GM12878 (cell line): ENCODE data around the gene CDCP1.

Experiments used
- BACH1 ChIP-seq: fragments of 450-650 bp; IDR thresholded peaks from 2 replicates; pipeline ENCODE4 v1.6.1; 2017; ENCODE audit warnings: mild to moderate bottlenecking, borderline replicate concordance
- CTCF ChIP-seq, 3 experiments: IDR thresholded peaks in 2 of 3; conservative IDR thresholded peaks in 1 of 3; 2 replicates each; pipeline ENCODE4 v1.5.1; 2011; ENCODE audit warnings: low read depth in 3 of 3, low read length in 3 of 3, mild to moderate bottlenecking in 3 of 3, control low read depth in 2 of 3, moderate library complexity in 2 of 3, inconsistent platforms in 1 of 3, mixed read lengths in 1 of 3; ENCODE audit not compliant: control insufficient read depth in 2 of 3, insufficient read depth in 1 of 3; ENCODE audit errors: extremely low read depth in 1 of 3
- E2F4 ChIP-seq: IDR thresholded peaks from 2 replicates; pipeline ENCODE4 v1.6.1; 2012; ENCODE audit warnings: low read depth, low read length, improper control_type of control experiment
- EZH2 ChIP-seq: IDR thresholded peaks from 2 replicates; pipeline ENCODE4 v1.6.1; 2012; ENCODE audit warnings: low read depth, mild to moderate bottlenecking, control low read depth, inconsistent platforms, low read length, borderline replicate concordance; ENCODE audit not compliant: control insufficient read depth
- JUND ChIP-seq: IDR thresholded peaks from 2 replicates; pipeline ENCODE4 v1.6.1; 2012; ENCODE audit warnings: low read depth, mild to moderate bottlenecking, low read length, improper control_type of control experiment, moderate library complexity
- MYC ChIP-seq: IDR thresholded peaks from 2 replicates; pipeline ENCODE4 v1.6.1; 2011; ENCODE audit warnings: mild to moderate bottlenecking, low read length, moderate library complexity, inconsistent platforms; ENCODE audit not compliant: insufficient read depth, insufficient replicate concordance, insufficient read length, severe bottlenecking
- NR2F1 ChIP-seq: fragments of 450-650 bp; conservative IDR thresholded peaks from 2 replicates; pipeline ENCODE4 v1.6.1; 2017; ENCODE audit warnings: mild to moderate bottlenecking
- POLR2A ChIP-seq: IDR thresholded peaks from 2 replicates; pipeline ENCODE4 v1.6.1; 2011; ENCODE audit warnings: low read depth, mild to moderate bottlenecking, low read length
- RBBP5 ChIP-seq: fragments of 200-600 bp; sonication (generic); conservative IDR thresholded peaks from 2 replicates; pipeline ENCODE4 v1.6.1; 2016

- TF ChIP-seq EZH2 (no peak), MYC (no peak), JUND (no peak), NR2F1 (no peak), E2F4 (no peak), BACH1 (no peak), POLR2A (no peak), CTCF (IDR thresholded peaks at IDR 0.05 in 2 of 3, conservative IDR thresholded peaks at IDR 0.05 in 1 of 3; ENCODE audit: control insufficient read depth in 2 of 3, extremely low read depth in 1 of 3, insufficient read depth in 1 of 3, low read depth in 3 of 3, low read length in 3 of 3) (no peak), RBBP5 (no peak)
These were observed 89.4 kb downstream of the CDCP1 start for GRCh38 chr3:45056608-45057301.
